Measurements from ENCODE around the gene GPR39. TPM values are rescaled to one million over a fixed set of nuclear protein-coding genes. Genes with fewer than 3 reads are reported as not detected.

Gene GPR39
- total and polyA plus RNA-seq, 2 donors from 2014 or later = 4.9 to 8.7 TPM

- FAIRE-seq (no peak), DNase-seq (peak in 4 of 5 donors; percentile 74 to 92 (median 84))
- H3K27ac ChIP-seq (ENCODE audit: low read depth in 2 of 2, low read length in 2 of 2) = no peak overlapping the region
- no peaks in the 10 kb centered on the region for H3K36me3 ChIP-seq (ENCODE audit: control insufficient read depth in 2 of 3, insufficient read depth in 3 of 3, low read length in 3 of 3)
- H3K4me3 ChIP-seq (ENCODE audit: low read length in 3 of 3) = no peak overlapping the region
- H3K4me1 ChIP-seq (ENCODE audit: control insufficient read depth in 2 of 3, insufficient read depth in 2 of 3, low read depth in 1 of 3, low read length in 3 of 3) = no peaks in the 10 kb centered on the region
- no peak overlapping the region for H3K9ac ChIP-seq (ENCODE audit: low read length in 3 of 3)
- H3K9me3 ChIP-seq (ENCODE audit: control insufficient read depth in 2 of 3, insufficient read depth in 1 of 3, low read length in 3 of 3) = peaks cover 0 to 26% (median 0%) of the 10 kb centered on the region in 3 donors
- intact Hi-C loops (cut with DNase I) = loop anchor here (10.0 kb wide), 1 partner anchor 628 kb away; no protein-coding TSS in a partner anchor
- TF ChIP-seq CTCF (IDR thresholded peaks at IDR 0.05; ENCODE audit: borderline replicate concordance, extremely low read depth, insufficient read depth) = peak; percentile 61
- H3K27me3 ChIP-seq (ENCODE audit: control insufficient read depth, insufficient read depth, low read length) = no peaks in the 10 kb centered on the region
Measured at GRCh38 chr2:132547090-132547687, 130.6 kb downstream of the GPR39 start.

GRCh38 chr2:132549935-132550670 is 133.5 kb downstream of the GPR39 start:
- intact Hi-C loops (cut with DNase I) = loop anchor here (10.0 kb wide), 1 partner anchor 625 kb away; no protein-coding TSS in a partner anchor
- Histone ChIP-seq H3K9ac (ENCODE audit: low read length in 3 of 3) (no peak overlapping the region), H3K27ac (ENCODE audit: low read depth in 2 of 2, low read length in 2 of 2) (no peak overlapping the region), H3K27me3 (ENCODE audit: control insufficient read depth, insufficient read depth, low read length) (no peaks in the 10 kb centered on the region), H3K36me3 (ENCODE audit: control insufficient read depth in 2 of 3, insufficient read depth in 3 of 3, low read length in 3 of 3) (no peaks in the 10 kb centered on the region), H3K4me3 (ENCODE audit: low read length in 3 of 3) (no peak overlapping the region), H3K4me1 (ENCODE audit: control insufficient read depth in 2 of 3, insufficient read depth in 2 of 3, low read depth in 1 of 3, low read length in 3 of 3) (no peaks in the 10 kb centered on the region), H3K9me3 (ENCODE audit: control insufficient read depth in 2 of 3, insufficient read depth in 1 of 3, low read length in 3 of 3) (no peaks in the 10 kb centered on the region)
- DNase-seq (peak in 4 of 5 donors; percentile 2 to 75 (median 42)), FAIRE-seq (no peak)
- TF ChIP-seq CTCF (IDR thresholded peaks at IDR 0.05; ENCODE audit: borderline replicate concordance, extremely low read depth, insufficient read depth) = no peak

GRCh38 chr2:132550946-132551345 is 134.3 kb downstream of the GPR39 start:
- no peak for FAIRE-seq
- TF ChIP-seq CTCF (IDR thresholded peaks at IDR 0.05; ENCODE audit: borderline replicate concordance, extremely low read depth, insufficient read depth) = no peak
- intact Hi-C loops (cut with DNase I) = no loop called here

More at GRCh38 chr2:132550946-132551345, 134.3 kb downstream of the GPR39 start:
- Histone ChIP-seq H3K9me3 (ENCODE audit: control insufficient read depth in 2 of 3, insufficient read depth in 1 of 3, low read length in 3 of 3) (no peaks in the 10 kb centered on the region), H3K27ac (ENCODE audit: low read depth in 2 of 2, low read length in 2 of 2) (no peak overlapping the region), H3K9ac (ENCODE audit: low read length in 3 of 3) (no peak overlapping the region), H3K4me1 (ENCODE audit: control insufficient read depth in 2 of 3, insufficient read depth in 2 of 3, low read depth in 1 of 3, low read length in 3 of 3) (no peaks in the 10 kb centered on the region), H3K4me3 (ENCODE audit: low read length in 3 of 3) (no peak overlapping the region), H3K27me3 (ENCODE audit: control insufficient read depth, insufficient read depth, low read length) (no peaks in the 10 kb centered on the region), H3K36me3 (ENCODE audit: control insufficient read depth in 2 of 3, insufficient read depth in 3 of 3, low read length in 3 of 3) (no peaks in the 10 kb centered on the region)
- no peak for DNase-seq
